Activated CD8-positive, alpha-beta T cell treated with anti-CD3 and anti-CD28 coated beads for 36 hours (primary cell): ENCODE measurements around the gene TCF12. TPM values are rescaled to one million over a fixed set of nuclear protein-coding genes. Genes with fewer than 3 reads are reported as not detected.

Experiments
- ATAC-seq: fragments of 200-7000 bp; cut with Tn5 transposase; one replicate; pipeline ENCODE4 v1.10.0; 2021; ENCODE audit warnings: mild to moderate bottlenecking, moderate library complexity
- CTCF ChIA-PET: fragments of 350-600 bp; sonication (Branson Sonifier 250); formaldehyde crosslinking; loops from one replicate; lab custom pipeline; 2021; ENCODE audit warnings: antibody characterized with exemption; lab: Charles Lee
- POLR2A ChIA-PET: fragments of 350-600 bp; sonication (Branson Sonifier 250); formaldehyde crosslinking; loops from one replicate; lab custom pipeline; 2021; ENCODE audit warnings: antibody characterized with exemption; lab: Charles Lee
- DNase-seq: peaks from one replicate; pipeline ENCODE4 v3.0.0-alpha.2; 2020
- H3K27ac Mint-ChIP-seq: one replicate; pipeline ENCODE4 v1.8.0; 2021; ENCODE audit warnings: mild to moderate bottlenecking, mixed read lengths
- H3K27me3 Mint-ChIP-seq: one replicate; pipeline ENCODE4 v1.8.0; 2021; ENCODE audit warnings: mixed read lengths
- H3K36me3 Mint-ChIP-seq: one replicate; pipeline ENCODE4 v1.8.0; 2021; ENCODE audit warnings: low read depth, mixed read lengths
- H3K4me1 Mint-ChIP-seq: one replicate; pipeline ENCODE4 v1.8.0; 2021; ENCODE audit warnings: low read depth, mixed read lengths
- H3K4me3 Mint-ChIP-seq: one replicate; pipeline ENCODE4 v1.8.0; 2021; ENCODE audit warnings: mild to moderate bottlenecking, moderate library complexity, mixed read lengths
- H3K9me3 Mint-ChIP-seq: one replicate; pipeline ENCODE4 v1.8.0; 2021; ENCODE audit warnings: mixed read lengths
- CTCF ChIP-seq: fragments of 200-600 bp; IDR thresholded peaks from one replicate; pipeline ENCODE4 v1.8.0; 2022; ENCODE audit warnings: antibody characterized with exemption, mild to moderate bottlenecking
- intact Hi-C: fragments of 100-400 bp; cut with micrococcal nuclease; formaldehyde crosslinking; loops from one replicate; pipeline ENCODE4 v1.10.0; 2022
- total RNA-seq, 2 experiments: library from RNA; stranded (reverse); gene quantifications; one replicate each; pipeline ENCODE4 v1.2.3, GENCODE V29; 2021

Gene TCF12
- total RNA-seq, 2 experiments from 2014 or later, result 60.5 to 67.4 TPM

GRCh38 chr15:57307527-57308169 lies 389.2 kb downstream of the TCF12 start:
- no peak overlapping the region for H3K4me3 Mint-ChIP-seq
- ChIA-PET CTCF (interaction anchor here (0.9 to 2.9 kb wide), 10 partner anchors 18 to 816 kb away, joined by 3 to 82 read pairs (median 9); no protein-coding TSS in a partner anchor), POLR2A (no interaction called here)
- H3K27me3 Mint-ChIP-seq, result peaks cover 14% of the 10 kb centered on the region
- DNase-seq (no peak), ATAC-seq (no peak)
- H3K36me3 Mint-ChIP-seq, result no peaks in the 10 kb centered on the region
- H3K4me1 Mint-ChIP-seq, result no peaks in the 10 kb centered on the region
- H3K27ac Mint-ChIP-seq, result no peak overlapping the region
- no peaks in the 10 kb centered on the region for H3K9me3 Mint-ChIP-seq
- intact Hi-C loops, result loop anchor here (5.0 to 10.0 kb wide), 2 partner anchors 160 to 813 kb away; no protein-coding TSS in a partner anchor
- no peak for TF ChIP-seq CTCF

GRCh38 chr15:57308170-57308545 lies 389.7 kb downstream of the TCF12 start:
- CTCF ChIA-PET, result no interaction called here
- intact Hi-C loops, result loop anchor here (5.0 to 10.0 kb wide), 2 partner anchors 161 to 813 kb away; no protein-coding TSS in a partner anchor
- no peak for TF ChIP-seq CTCF

GRCh38 chr15:57309856-57310760 lies 391.7 kb downstream of the TCF12 start:
- ATAC-seq, result no peak
- no peak for TF ChIP-seq CTCF
- ChIA-PET CTCF (no interaction called here), POLR2A (interaction anchor here (0.6 kb wide), 1 partner anchor 335 kb away, joined by 4 read pairs; no protein-coding TSS in a partner anchor)
- Mint-ChIP-seq H3K4me3 (no peak overlapping the region), H3K9me3 (no peaks in the 10 kb centered on the region), H3K36me3 (no peaks in the 10 kb centered on the region), H3K27ac (no peak overlapping the region), H3K27me3 (peaks cover 14% of the 10 kb centered on the region), H3K4me1 (no peaks in the 10 kb centered on the region)
- intact Hi-C loops, result loop anchor here (5.0 to 10.0 kb wide), 2 partner anchors 163 to 815 kb away; no protein-coding TSS in a partner anchor
- no peak for DNase-seq

More at GRCh38 chr15:57308170-57308545, 389.7 kb downstream of the TCF12 start:
- H3K4me1 Mint-ChIP-seq, result no peaks in the 10 kb centered on the region
- peaks cover 14% of the 10 kb centered on the region for H3K27me3 Mint-ChIP-seq
- DNase-seq, result no peak
- no peak overlapping the region for H3K4me3 Mint-ChIP-seq
- no peaks in the 10 kb centered on the region for H3K36me3 Mint-ChIP-seq
- no peak overlapping the region for H3K27ac Mint-ChIP-seq
- H3K9me3 Mint-ChIP-seq, result no peaks in the 10 kb centered on the region
- POLR2A ChIA-PET, result no interaction called here
- ATAC-seq, result no peak

- Mint-ChIP-seq H3K27ac (no peak overlapping the region), H3K4me3 (no peak overlapping the region), H3K4me1 (no peaks in the 10 kb centered on the region), H3K9me3 (no peaks in the 10 kb centered on the region), H3K27me3 (peaks cover 11% of the 10 kb centered on the region), H3K36me3 (no peaks in the 10 kb centered on the region)
- no peak for TF ChIP-seq CTCF
- no peak for ATAC-seq
- intact Hi-C loops, result no loop called here
- ChIA-PET POLR2A (interaction anchor here (0.6 kb wide), 1 partner anchor 336 kb away, joined by 4 read pairs; no protein-coding TSS in a partner anchor), CTCF (no interaction called here)
- no peak for DNase-seq
Observed at GRCh38 chr15:57310876-57311275, 392.4 kb downstream of the TCF12 start.
